ENCODE measurements around the gene NCOA7. TPM values are rescaled to one million over a fixed set of nuclear protein-coding genes. Genes with fewer than 3 reads are reported as not detected.

NCOA7 gene
- total and polyA plus RNA-seq, 9 of the 15 experiments (the other 6 are each of a cell fraction or from before 2014, with no cell fraction given): 5.8 to 14.6 (median 9.3) TPM

- in situ Hi-C loops (cut with MboI): no loop called here
- no peak for TF ChIP-seq TCF15 (CRISPR knock-in tag; IDR thresholded peaks at IDR 0.05)
- TF ChIP-seq ZEB2 (IDR thresholded peaks at IDR 0.05): peak; percentile 50; the same call in 1 of the 2 replicates
- no peak for TF ChIP-seq ZBTB40 (IDR thresholded peaks at IDR 0.05)
- no peak for TF ChIP-seq ZBTB40 (CRISPR knock-in tag; IDR thresholded peaks at IDR 0.05)
- no peak for TF ChIP-seq ZNF395 (CRISPR knock-in tag; IDR thresholded peaks at IDR 0.05)
- TF ChIP-seq IFI16 (CRISPR knock-in tag; IDR thresholded peaks at IDR 0.05): no peak
- peak; percentile 35 to 58; a peak in 3 of 4 replicates for TF ChIP-seq RAD21 (CRISPR knock-in tag; conservative IDR thresholded peaks at IDR 0.05 in 1 of 2, IDR thresholded peaks at IDR 0.05 in 1 of 2)
- TF ChIP-seq JUN (IDR thresholded peaks at IDR 0.05; ENCODE audit: borderline replicate concordance, low read depth, low read length): 0 out of 2 replicates have a peak, but pooled peaks have one; percentile 32
- TF ChIP-seq JUN (CRISPR knock-in tag; IDR thresholded peaks at IDR 0.05; ENCODE audit: borderline replicate concordance): no peak
- no peak for TF ChIP-seq SUPT5H (IDR thresholded peaks at IDR 0.05)
- TF ChIP-seq ESRRB (CRISPR knock-in tag; IDR thresholded peaks at IDR 0.05; ENCODE audit: borderline replicate concordance): no peak
These were observed 98.4 kb downstream of the NCOA7 start for GRCh38 chr6:125888989-125889656.

More at GRCh38 chr6:125888989-125889656, 98.4 kb downstream of the NCOA7 start:
- H3K4me2 ChIP-seq (ENCODE audit: insufficient read depth, low read length): no peak overlapping the region
- ATAC-seq (peak; percentile 91), DNase-seq (ENCODE audit: extremely low read depth in 1 of 4, low spot score in 3 of 4) (peak; percentile 56 to 76 (median 65)), FAIRE-seq (peak; percentile 83)
- H3K27me3 ChIP-seq (ENCODE audit: control insufficient read depth in 2 of 2, insufficient read depth in 2 of 2, low read length in 2 of 2): no peaks in the 10 kb centered on the region
- no peaks in the 10 kb centered on the region for H3K9me3 ChIP-seq (replicated peaks; ENCODE audit: control insufficient read depth, insufficient read depth, low read depth, low read length)
- no peak overlapping the region for H3K27ac ChIP-seq (ENCODE audit: extremely low read depth, low read depth, low read length)
- H2AFZ ChIP-seq (ENCODE audit: low read depth, low read length): peak overlapping the region; percentile 64
- WGBS (ENCODE audit: insufficient coverage, low coverage, missing lambda C conversion rate): 43% methylated on average over 8 of the region's 8 CpGs
- ChIA-PET CTCF (ENCODE audit: low intra/inter-chr PET ratio) (interaction anchor here (1.3 to 1.6 kb wide), 2 partner anchors 68 to 85 kb away, joined by 4 to 7 read pairs; partner anchors contain the start of gene HINT3), POLR2A (interaction anchor here (1.2 kb wide), 1 partner anchor 8 kb away, joined by 3 read pairs; no protein-coding TSS in a partner anchor)
- no peaks in the 10 kb centered on the region for H3K9me1 ChIP-seq (ENCODE audit: control insufficient read depth, insufficient read depth, low read length)
- peaks cover 0 to 2% of the 10 kb centered on the region in 2 experiments; a peak in 2 of 5 replicates for H3K4me1 ChIP-seq (replicated peaks in 1 of 2; ENCODE audit: control insufficient read depth in 2 of 2, insufficient read depth in 2 of 2, low read length in 2 of 2)
- H3K4me3 ChIP-seq: no peak overlapping the region
- H4K20me1 ChIP-seq (replicated peaks; ENCODE audit: control insufficient read depth, insufficient read depth, low read length): no peaks in the 10 kb centered on the region
- no peak overlapping the region for H3K9ac ChIP-seq (ENCODE audit: insufficient read depth in 1 of 2, low read depth in 2 of 2, low read length in 2 of 2)
- intact Hi-C loops (cut with micrococcal nuclease): loop anchor here (1.0 kb wide), 1 partner anchor 67 kb away; the partner anchor contains the start of gene HINT3
- peaks cover 19% of the 10 kb centered on the region; the same call in 2 of the 3 replicates for H3K36me3 ChIP-seq (ENCODE audit: control insufficient read depth, insufficient read depth, low read length)
- no TSS peak for BruUV-seq (replicated peaks)
- no peaks in the 10 kb centered on the region for H3K79me2 ChIP-seq (ENCODE audit: control insufficient read depth, insufficient read depth, low read length)
